GM21619 (cell line): ENCODE results near the gene ADPRS.

Experiments
- ATAC-seq: cut with Tn5 transposase; IDR thresholded peaks from one replicate; pipeline ENCODE4 v1.9.1; 2021; ENCODE audit not compliant: unreplicated experiment

ADPRS gene

DNA sequence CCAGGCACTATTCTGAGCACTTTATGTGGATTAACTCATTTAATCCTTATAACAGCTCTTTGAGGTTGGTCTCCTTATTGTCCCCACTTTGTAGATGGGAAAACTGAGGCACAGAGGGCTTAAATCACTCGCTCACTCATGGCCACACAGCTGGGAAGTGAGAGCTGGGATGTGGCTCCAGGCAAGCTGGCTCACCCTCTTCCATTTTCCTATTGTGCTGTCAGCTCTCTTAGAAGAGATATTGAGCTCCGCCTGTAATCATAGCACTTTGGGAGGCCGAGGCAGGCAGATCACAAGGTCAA lies 40.2 kb downstream of the ADPRS start:
- no peak for ATAC-seq

DNA sequence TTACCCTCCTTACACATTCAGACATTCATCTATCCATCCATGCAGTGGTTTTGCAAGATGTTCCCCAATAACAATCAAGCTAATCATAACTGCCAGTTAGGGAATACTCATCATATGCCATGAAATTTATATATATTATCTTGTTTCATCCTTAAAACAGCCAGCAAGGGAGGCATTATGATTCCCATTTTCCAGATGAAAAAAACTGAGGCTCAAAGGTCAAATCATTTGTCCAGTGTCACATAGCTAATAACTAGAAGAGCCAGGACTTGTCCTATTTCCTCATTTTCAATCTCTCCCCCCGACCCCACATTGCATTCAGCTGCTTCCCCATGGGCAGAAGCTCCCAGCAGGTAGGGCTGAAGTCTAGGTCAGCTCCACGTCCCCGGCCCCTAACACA lies 43.3 kb downstream of the ADPRS start:
- ATAC-seq: no peak

DNA sequence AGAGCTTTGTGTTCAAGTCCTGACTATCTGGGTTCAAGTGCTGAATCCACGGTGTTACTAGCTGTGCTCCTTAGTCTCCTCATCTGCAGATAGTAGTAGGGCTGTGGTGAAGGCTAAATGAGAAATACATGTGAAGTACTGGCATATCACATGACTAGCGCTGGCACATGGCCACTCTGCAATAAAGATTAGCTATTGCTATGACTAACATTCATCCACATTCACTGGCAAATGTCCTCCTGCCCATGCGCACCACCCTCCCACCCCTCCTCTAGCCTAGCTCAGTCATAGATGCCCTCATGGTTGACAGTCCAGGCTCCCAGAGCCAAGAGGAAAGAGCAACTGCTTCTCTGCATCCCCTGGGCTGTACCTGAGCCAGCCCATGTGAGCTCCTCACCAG lies 44.8 kb downstream of the ADPRS start:
- no peak for ATAC-seq

DNA sequence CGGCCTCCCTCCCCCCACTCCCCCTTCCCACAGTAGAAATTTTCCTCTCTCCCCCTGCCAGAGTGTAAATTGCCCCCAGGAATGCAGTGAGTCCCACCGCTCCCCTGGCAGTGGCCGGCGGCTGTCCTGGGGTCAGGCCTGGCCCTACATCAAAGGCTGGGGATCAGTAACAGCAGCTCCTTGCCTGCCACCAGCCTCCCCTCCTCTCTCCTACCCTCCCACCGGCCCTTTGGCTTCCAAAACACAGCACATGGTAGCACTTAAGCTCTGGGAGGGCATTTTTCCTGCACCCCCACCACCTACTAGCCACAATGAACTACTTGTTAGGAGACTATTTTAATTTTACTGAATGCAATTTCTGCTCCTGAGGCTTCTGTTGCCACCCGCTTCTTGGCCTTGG lies 45.3 kb downstream of the ADPRS start:
- ATAC-seq: no peak

DNA sequence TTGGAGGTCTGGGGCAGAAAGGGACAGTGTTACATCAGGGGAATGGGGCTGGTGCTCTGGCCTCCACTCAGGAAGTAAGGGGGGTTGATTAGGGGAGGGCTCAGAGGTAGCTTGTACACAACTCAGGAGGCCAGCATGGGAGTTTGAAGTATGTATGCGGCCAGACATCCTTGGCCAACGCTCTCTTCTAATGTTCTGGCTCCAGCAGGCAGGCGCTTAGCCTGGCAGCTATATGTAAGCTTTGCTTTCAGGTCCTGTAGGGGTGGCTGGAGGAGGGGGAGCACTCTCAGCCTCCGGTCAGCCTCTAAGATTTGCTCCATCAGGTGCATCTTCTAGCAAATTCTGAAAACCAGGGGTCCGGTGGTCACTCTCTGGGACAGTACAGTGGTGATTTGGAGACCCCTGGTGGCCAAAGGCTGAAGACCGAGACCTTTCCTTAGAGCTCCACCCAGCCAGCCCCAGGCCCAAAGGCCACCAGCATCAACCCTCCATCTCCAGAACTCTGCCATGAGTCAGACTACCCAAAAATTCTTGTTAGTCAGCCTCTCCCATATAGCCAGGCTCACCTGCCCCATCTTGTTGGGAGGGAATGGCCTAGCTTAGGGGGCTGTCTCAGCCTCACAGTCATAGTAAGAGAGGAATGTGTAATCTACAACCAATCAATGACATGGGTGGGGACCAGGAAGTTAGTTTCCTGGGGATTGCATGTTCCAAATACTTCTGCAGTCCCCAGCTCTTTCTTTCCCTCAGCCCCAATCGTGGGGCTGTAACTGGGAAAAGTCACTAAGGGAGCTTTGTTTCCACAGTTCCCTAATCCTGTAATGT lies 46.0 kb downstream of the ADPRS start:
- ATAC-seq: no peak

DNA sequence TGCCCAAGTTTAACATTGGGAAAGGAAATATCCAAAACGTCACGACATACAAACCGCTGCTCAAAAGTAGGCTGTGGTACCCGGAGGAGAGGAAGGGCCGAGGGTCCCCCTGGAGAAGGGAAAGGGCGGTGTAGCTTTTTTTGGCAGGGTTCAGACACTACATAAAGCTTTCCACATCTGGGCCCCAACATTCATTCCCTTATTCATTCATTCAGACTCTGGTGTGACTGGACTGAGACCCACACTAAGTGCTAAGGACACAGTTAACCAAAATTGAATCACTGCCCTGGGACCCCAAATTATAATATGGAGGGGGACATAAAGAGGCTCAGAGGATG lies 46.6 kb downstream of the ADPRS start:
- ATAC-seq: no peak

DNA sequence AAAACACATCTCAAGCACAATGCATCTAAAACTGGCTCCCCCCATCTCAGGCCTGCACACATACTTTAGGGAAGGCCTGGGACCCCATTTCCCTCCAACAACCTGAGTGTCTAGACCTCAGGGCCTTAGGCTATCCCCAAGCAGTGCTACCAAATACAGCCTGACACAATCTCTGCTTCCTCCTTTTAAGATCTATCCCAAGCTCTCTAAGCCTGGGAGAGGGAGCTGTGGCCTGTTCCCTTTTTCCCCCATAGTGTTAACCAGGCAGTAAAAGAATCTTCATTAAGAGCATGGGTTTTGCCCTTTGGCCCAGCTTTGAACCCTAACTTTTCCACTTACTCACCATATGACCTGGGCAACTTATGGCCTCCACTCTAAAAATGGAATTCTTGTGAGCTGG lies 47.1 kb downstream of the ADPRS start:
- no peak for ATAC-seq

DNA sequence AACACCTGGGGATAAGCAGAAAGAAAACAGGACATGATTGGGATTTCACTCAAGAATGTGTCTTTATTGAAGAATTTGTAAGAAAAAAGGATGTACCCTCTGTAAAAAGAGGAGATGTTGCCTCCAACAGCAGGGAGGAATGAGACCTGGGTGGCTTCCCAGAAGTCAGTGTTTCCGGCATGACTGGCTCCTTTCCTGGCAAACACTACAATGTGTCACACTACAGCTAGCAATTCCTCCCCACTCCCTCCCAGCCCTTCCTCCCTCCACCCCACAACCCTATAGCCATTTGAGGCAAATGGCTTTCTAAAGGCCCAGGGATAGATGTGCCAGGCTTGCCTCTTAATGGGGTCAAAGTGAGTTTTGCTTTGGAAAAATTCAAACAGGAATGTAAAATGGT lies 47.8 kb downstream of the ADPRS start:
- ATAC-seq: no peak

DNA sequence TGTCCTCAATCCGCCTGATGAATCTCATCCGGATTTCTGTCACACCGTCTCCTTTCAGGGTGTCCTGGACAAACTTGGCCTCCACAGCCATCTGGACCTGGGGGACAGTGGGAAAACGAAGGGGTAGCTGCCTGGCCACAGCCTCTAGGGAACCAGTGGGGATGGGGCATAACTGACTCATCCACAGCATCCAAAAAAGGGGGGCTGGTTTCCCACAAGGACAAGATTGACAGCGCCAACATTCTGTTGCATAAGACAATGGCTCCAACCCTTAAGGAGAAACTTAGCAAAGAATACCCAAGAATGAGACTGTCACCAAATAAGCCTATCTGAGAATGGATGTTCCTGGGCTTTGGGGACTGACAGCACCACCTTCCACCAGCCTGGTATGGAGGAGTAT lies 48.5 kb downstream of the ADPRS start:
- ATAC-seq: no peak

DNA sequence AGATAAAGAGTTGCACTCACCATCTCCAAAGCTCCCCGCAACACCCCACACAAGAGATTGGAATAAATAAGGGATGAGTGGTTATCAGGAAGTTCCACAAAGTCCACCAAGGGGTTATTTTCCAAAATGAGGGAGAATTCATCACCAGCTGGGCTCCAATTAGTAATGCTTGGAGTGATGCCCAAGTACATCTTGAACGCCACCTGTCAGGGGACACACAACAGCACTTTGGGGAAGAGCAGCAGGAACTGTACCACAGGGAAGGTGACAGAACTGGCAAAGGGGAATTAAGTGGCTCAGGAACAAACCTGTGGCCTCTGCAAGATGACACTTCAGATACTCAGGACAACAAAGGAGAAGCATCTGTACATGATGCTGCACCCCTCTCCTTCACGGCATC lies 49.1 kb downstream of the ADPRS start:
- no peak for ATAC-seq

DNA sequence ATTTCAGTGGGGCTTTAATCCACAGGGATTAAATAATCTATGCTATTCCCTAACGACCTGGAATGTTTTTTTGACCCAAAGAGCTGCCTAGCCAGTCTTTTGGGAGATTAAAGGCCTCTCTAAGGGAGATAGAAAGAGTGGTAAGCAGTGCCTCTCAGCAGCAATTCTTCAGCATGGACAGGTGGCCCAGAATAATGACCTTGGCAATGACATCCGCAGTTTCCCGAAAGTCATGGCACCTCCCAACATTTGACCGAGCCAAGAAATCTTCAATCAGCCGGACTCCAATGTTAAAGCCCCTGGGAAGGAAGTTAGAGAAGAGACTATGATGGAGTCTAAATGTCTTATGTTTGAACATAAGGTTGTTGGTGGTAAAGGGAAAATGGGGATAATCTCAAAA lies 50.8 kb downstream of the ADPRS start:
- ATAC-seq: no peak

DNA sequence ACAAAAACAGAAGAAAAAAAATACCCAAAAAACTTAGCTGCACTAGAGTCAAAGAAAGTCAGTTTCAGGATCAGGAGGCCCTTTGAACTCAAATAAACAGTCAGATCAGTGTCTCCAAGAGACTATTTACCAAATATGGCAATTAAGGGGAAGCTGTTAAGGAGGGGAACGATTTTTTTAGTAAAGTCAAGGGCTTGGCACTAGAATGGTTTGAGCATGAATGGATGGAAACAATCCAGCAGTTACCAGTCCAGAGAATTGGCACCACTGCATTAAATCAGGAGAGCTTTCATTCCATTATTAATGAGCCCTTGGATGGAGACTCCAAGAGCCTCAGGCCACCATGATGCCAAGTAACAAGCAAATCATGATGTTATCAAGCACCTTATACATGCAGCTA lies 53.4 kb downstream of the ADPRS start:
- ATAC-seq: no peak

DNA sequence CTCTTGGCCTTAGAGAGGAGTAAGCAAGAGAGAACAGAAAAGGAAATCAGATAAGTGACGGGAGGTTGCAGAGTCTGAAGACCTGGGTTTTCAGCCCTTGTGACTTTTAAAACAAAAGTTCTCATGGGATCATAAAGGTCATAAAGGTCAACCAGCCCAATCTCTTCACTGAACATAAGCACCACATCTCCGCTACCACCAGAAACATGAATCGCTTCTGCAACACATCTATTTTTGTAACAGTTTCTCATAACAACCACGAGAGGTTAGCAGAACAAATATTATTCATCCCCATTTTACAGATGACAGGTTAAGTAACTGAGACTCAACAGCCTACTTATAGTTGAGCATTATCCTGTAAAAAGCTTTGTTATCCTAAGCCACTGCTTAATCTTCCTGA lies 54.7 kb downstream of the ADPRS start:
- ATAC-seq: peak; percentile 52
